SU-DHL-6 (cell line): Measurements from ENCODE around the gene FGD4.

ENCODE experiments used
- EZH2phosphoT487 ChIP-seq: fragments of 200-600 bp; sonication (generic), shearing (Covaris generic); conservative IDR thresholded peaks from 2 replicates; pipeline ENCODE4 v1.6.1; 2018; ENCODE audit warnings: mild to moderate bottlenecking, antibody characterized with exemption, low read length, moderate library complexity, mixed read lengths
- TF ChIP-seq, protein P1 (sequence below): fragments of 200-600 bp; sonication (generic); IDR thresholded peaks from one replicate; pipeline ENCODE4 v1.5.1; 2017; ENCODE audit warnings: antibody characterized with exemption, mild to moderate bottlenecking, low read length, moderate library complexity; ENCODE audit not compliant: insufficient read depth, poor library complexity, severe bottlenecking

DNA sequence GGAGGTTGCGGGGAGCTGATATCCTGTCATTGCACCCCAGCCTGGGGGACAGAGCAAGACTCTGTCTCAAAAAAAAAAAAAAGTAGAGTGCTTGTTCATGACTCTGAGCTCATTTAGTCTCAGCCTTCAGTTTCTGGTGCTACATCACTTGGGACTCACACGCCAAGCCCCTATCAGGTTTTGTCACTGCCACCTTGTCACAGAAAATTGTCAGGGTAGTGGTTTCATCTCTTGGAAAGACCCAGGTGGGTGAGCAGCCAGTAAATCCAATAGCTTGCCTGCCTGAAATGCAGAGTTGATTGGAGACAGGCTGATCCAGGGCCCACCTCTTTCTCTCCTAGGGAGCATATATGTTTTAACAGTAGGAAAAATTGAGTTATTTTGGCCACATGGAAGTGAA lies 113.0 kb downstream of the FGD4 start:
- TF ChIP-seq, protein P1, sequence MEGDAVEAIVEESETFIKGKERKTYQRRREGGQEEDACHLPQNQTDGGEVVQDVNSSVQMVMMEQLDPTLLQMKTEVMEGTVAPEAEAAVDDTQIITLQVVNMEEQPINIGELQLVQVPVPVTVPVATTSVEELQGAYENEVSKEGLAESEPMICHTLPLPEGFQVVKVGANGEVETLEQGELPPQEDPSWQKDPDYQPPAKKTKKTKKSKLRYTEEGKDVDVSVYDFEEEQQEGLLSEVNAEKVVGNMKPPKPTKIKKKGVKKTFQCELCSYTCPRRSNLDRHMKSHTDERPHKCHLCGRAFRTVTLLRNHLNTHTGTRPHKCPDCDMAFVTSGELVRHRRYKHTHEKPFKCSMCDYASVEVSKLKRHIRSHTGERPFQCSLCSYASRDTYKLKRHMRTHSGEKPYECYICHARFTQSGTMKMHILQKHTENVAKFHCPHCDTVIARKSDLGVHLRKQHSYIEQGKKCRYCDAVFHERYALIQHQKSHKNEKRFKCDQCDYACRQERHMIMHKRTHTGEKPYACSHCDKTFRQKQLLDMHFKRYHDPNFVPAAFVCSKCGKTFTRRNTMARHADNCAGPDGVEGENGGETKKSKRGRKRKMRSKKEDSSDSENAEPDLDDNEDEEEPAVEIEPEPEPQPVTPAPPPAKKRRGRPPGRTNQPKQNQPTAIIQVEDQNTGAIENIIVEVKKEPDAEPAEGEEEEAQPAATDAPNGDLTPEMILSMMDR = no peak
- no peak for TF ChIP-seq EZH2phosphoT487
